ENCODE data around the gene FBXO42.
"Not testable (repeated sequence)": the region's sequence is repeated elsewhere in the genome, so short reads cannot be mapped to it uniquely, and the experiment has no call there.

The FBXO42 gene

DNA sequence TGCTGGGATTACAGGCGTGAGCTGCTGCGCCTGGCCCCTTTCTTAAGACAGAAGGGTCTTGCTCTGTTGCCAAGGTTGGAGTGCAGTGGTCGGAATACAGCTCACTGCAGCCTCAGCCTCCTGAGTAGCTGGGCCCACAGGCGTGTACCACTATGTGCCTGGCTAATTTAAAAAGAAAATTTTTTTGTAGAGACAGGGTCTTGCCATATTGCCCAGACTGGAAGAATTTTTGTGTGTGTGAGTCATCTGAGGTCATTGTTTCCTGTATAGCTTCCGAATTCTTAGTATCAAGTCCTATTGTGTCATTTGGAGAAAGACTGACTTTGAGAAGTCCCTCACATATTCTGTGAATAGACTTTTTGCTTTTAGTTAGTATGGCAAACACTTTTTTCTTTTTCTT lies 19.4 kb upstream of the FBXO42 start:
- DNase-seq: peak in 1 of 5 experiments; percentile 74

DNA sequence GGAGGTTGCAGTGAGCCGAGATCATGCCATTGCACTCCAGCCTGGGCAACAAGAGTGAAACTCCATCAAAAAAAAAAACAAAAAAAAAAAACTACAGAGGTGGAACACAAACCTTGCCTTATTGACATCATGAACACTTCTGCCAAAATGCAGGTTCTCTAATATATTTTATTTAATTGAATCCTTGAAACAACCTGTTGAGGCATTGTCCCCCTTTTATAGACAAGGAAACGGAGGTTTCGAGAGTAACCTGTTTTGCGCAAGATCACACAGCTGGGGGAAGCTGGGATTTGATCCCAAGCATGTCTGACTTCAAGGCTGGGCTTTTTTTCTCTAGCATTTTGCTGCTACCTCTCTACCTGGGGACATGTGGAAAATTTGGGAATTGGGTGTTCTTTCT lies 17.5 kb upstream of the FBXO42 start:
- no peak for DNase-seq

DNA sequence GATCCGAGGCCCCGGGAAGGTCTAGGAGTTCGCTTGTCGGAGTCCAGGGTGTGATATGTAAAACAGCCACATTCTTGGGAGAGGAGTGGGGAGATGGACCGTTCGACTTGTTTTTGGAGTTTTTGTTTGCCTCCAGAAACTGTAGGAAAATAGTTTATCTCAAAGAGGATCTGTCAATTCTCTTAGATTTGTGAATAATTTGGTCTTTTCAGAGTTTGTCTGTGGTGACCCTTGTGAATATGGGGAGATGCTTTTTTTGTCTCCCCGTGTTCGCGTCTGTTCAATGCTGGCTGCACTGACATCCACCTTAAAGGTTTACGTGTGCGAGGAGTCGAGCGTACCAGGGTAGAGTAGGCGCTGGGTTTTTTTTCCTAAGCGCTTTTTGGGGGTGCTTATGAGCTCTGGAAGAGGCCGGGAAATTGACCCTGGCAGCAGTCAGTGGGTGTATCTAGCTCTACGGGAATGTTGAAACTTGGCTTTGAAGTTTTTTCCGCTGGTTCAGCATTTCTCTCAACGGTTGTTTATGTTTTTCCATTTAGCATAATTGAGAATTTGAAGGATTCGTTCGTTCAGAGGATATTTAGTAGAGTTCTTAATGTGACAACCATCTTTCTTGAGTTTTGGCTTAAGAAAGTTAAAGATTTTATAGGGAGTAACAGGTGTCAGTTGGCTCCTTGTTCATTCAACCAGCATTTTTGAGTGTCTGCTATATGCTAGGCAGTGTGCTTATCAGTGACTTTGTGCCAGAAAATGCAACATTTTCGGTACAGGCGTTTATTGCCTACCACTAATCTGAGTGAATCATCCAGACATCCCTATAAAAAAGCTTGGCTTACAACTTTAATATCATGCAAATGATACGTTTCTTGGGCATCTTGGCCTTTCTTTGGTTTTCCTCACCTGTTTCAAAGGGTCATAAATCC lies 15.9 kb upstream of the FBXO42 start:
- DNase-seq: peak in 1 of 5 experiments; percentile 43

DNA sequence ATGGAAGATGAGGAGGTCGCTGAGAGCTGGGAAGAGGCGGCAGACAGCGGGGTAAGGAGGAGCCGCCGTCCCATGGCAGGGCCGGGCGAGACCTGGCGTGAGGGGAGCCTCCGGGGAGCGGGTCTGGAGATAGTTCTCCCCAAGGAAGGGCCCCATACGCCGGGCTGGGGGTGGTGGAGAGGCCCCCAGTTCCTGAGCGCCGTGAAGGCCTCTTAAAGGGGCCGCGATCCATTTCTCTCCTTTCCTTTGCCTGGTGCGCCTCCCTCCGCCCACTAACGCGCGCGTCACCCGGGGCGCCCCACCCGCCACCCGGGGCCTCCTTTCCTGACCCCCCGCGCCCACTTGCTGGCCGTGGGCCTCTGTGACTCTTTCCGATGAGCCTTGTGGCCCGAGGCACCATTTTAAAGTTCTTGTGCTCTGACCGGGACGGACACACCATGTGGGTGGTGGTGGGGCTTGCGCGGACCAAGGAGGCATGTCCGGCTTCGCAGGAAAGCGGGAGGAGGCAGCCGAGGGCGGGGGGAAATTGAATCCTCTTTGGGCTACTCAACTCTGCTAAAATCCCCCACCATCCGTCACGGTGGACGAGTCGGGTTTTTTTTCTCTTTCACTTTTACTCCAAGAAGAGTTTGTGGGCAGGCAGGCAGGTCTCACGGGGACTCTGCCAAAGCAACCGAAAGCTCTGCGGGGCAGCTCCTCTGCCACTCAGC lies 15.1 kb upstream of the FBXO42 start:
- peak; percentile 59 to 91 (median 82) for DNase-seq

DNA sequence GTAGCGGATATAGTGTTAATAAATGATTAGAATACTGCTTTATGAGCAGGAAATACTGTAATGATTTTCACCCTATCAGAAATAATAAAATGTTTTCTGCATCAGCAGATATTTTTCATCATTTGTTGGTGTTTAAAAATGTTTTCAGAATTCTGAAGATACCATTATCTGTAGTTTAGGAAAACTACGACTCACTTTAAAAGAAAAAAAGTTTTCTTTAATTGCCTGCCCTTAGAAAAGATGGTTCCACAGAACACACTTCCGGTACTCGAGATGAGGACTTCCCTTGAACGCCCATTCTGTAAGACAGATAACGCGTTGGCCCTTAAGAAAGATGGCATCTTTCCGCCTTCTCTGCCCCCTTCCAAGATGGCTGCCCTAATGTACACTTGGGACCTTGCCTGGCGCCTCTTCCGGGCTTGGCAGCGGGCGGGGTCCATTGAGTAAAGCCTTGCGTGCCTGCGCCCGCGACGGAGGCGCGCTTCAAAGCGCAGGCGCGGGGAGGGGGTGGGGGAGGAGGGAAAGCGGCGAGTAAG lies 14.5 kb upstream of the FBXO42 start, which contains the start of gene SZRD1:
Gene SZRD1, plus strand, starts transcription at position 521 of the 536 bp plus-strand sequence. CDS start 16 bp downstream, outside the sequence.
- peak; percentile 87 to 100 (median 95) for DNase-seq

DNA sequence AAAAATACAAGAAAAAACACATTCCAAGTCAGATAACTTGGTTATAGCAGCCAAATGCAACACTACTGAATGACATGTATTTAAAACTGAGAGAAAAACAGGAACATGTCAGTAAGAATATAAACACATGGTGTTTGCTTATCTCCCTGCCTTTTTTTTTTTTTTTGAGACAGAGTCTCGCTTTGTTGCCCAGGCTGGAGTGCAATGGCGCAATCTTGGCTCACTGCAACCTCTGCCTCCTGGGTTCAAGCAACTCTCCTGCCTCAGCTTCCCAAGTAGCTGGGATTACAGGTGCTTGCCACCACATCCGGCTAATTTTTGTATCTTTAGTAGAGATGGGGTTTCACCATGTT lies 12.8 kb upstream of the FBXO42 start:
- DNase-seq: not testable (repeated sequence)

DNA sequence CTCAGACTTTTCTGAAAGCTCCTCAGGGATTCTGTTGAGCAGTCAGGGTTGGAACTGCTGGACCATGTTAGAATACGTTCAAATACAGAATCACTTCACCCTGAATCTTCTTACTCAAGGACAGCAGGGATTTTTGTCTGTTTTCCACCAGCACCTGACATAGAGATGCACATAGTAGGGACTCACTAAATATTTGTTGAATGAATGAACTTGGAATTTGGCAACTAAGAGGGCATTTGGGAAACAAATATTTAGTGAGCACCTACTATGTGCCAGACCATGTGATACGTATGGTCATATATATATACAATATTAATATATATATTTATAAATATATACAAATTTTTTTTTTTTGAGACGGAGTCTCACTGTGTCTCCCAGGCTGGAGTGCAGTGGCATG lies 4.6 kb upstream of the FBXO42 start:
- no peak for DNase-seq

DNA sequence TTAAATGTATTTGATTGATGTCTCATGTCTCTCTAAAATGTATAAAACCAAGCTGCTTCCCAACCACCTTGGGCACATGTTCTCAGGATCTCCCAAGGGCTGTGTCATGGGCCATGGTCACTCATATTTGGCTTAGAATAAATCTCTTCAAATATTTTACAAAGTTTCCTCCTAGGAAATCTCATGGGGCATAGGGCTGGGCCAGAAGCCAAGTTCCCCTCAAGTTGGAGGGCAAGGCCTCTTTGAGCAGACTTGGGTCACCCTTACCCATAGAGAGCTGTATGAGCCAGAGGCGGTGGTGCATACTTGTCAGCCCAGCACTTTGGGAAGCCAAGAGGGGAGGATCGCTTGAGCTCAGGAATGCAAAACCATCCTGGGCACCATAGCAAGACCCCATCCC lies 2.3 kb upstream of the FBXO42 start:
- no peak for DNase-seq

DNA sequence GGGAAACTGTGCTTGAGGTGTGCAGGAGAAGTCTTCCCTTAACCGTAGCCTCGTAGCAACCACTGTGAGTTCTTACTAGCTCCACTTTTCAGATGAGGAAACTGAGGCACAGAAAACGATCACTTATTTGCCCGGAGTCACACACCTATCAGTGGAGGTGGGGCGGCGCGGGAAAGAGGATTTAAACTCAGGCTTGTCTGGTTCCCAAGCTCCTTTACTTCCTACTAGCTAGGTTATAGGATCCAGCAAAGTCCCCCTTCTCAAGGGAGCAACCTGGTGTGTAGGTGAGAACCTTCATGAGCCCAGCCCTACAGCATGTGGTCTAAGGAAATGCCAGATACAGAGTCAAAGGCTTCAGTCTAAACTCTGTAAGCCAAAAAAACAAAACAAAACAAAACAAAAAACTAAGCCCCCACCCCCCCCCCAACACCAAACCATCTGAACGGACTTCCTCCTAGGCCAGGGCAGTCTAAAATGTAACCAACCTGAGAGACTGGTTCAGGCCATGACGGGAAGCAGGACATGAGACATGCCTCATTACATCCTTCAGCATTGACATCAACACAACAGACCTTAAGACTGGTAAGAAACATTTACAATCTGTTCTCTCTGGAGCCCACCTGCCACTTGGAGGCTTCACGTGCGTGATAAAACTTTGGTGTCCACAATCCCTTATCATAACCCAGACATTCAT lies 709 bp upstream of the FBXO42 start:
- no peak for DNase-seq

DNA sequence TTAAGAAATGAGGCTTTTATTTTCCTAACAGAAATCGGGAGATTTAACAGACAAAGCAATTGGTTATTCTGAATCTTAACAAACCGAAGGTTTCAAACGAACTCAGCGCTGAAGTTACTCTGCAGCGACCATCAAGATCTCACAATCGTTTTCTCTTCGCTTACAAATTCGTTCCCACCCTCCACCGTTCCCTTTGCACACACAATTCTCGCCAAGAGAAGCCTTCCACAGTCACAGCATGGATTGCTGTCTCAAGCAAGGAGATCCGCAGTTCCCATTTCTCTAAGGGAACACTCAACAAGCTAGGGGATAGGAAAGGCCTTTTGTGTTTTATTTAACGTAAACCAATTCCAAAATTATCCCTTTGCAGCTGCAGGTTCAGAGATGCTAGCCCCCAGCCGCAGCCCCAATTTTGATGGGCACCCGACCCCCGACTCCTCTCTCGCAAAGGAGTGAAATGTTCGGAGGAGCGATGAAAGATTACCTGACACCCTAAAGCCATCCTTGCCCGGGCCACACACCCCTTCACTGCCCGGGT lies 755 bp downstream of the FBXO42 start:
- no peak for DNase-seq

DNA sequence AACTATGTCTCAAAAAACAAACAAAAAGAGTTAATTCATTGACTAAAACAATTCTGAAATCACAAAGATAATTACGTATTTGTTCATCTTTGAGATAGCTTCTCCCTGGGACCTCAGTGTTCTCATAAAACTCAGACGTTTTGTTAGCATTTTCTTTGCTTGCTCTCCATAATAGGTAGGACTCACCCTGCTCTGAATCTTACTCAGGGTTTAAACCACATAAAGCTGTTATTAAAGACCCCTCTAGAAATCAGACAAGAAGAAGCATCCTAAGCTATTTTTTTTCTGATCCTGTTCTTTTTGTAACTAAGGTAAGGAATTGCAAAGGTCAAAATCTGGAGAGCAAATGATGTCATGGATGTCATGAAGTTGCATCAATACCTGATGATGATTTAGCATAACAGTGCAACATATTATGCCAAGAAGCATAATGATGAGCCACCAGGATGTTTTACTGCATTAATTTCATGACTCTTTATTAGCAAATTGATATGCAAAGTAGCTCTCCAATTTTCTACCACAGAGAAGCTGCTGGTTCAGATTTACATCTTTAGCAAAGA lies 2.4 kb downstream of the FBXO42 start:
- DNase-seq: no peak

DNA sequence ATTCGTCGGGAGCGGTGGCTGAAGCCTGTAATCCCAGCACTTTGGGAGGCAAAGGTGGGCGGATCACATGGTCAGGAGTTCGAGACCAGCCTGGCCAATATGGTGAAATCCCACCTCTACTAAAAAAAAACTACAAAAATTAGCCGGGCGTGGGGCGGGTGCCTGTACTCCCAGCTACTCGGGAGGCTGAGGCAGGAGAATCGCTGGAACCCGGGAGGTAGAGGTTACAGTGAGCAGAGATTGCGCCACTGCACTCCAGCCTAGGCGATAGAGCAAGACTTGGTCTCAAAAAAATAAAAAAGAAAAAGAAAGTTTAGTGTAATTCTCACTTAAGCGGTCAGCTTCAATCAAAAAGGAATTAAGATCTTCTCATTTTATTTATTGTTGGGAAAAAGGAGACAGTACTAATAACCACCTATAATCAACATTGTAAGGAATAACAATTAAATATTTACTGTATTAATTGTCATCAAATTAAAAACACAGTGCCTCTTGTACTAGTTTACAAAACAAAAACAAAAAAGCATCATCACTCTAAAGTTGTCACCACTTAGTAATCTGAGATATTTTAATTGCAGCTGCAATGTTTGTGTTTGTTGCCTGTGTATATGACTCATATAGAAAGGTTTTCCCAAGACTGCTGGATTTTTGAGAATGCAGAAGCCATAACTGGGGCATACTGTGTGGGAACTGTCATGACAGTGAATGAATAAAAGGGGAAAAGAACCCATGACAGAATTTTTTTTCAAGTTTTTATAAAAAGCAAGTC lies 3.7 kb downstream of the FBXO42 start:
- no peak for DNase-seq

DNA sequence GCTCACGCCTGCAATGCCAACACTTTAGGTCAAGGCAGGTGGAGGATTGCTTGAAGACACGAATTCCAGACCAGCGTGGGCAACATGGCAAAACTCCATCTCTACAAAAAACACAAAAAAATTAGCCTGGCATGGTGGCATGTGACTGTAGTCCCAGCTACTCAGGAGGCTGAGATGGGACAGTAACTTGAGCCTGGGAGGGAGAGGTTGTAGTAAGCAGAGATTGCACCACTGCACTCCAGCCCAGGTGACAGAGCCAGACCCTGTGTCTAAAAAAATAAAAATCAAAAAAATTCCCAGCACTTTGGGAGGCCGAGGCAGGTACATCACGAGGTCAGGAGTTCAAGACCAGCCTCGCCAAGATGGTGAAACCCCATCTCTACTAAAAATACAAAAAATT lies 9.0 kb downstream of the FBXO42 start:
- not testable (repeated sequence) for DNase-seq

DNA sequence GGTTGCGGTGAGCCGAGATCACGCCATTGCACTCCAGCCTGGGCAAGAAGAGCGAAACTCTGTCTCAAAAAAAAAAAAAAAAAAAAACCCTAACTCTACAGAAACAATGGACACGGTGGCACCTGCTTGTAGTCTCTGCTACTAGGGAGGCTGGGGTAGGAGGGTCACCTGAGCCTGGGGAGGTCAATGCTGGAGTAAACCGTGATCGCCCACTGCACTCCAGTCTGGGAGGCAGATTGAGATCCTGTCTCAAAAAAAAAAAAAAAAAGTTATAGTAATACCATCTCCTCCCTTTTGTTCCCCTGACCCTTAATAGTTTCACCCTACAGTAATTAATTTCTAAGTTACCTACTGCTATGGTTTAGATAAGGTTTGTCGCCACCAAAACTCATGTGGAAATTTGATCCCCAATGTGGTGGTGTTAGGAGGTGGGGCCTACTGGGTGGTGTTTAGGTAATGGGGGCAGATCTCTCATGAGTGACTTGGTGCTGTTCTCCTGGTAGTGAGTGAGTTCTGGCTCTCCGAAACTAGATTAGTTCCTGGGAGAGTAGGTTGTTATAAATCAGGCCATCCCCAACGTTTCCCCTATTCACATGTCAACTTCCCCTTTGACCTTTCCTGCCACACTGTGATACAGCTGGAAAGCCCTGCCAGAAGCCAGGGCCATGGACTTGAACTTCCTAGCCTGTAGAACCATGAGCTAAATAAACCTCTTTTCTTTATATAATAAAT lies 9.8 kb downstream of the FBXO42 start:
- no peak for DNase-seq

DNA sequence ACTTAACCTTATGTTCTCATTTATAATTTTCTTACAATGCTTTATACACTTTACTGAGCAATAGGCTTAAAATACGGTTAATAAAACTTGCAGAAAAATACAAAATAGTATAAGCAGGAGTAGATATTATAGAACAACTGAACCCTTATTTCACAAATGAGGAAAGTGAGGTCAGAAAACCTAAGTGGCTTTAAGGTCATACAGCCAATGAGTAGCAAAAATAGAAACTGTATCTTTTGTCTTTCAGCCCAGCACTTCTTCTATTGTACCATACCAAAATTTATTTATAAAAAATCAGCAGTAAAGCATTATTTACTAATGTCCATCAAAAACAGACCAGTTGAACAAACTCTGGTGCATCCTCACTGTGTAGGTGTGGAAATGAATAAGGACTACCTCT lies 11.6 kb downstream of the FBXO42 start:
- DNase-seq: no peak

DNA sequence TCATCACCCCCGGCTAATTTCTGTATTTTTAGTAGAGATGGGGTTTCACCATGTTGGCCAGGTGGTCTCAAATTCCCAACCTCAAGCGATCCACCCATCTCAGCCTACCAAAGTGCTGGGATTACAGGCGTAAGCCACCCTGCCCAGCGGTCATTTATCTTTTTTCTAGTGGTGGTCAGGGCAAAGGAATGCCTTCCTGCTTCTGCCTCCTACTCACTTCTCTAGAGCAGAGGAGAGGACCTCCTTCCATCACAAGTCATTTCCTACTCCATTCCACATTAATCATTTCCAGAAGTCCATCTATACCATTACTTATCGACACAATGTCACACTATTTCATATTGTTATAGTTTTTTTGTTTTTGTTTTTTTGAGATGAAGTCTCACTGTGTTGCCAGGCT lies 13.3 kb downstream of the FBXO42 start:
- no peak for DNase-seq

DNA sequence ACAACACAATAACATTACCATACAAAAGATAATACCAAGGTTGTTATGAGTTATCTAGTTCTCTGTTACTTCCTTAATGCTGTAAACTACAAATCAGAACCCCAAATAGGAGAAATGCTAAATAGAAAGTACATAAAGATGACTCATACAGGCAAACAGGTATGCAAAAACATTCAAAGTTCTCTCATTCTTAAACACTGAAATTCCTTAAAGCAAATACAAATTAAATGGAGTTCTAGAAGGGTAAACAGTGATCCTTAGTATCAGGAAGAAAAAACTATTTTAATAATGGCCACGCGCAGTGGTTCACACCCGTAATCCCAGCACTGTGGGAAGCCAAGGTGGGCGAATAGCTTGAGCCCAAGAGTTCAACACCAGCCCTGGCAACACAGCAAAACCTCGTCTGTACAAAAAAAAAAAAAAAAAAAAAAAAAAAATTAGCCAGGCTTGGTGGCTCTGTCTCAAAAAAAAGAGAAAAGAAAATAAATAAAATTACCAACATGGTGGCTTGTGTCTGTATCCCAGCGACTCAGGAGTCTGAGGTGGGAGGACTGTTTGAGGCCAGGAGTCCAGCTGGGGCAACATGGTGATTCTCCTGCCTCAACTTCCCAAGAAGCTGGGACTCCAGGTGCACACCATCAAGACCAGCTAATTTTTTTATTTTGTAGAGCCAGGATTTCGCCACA lies 17.5 kb downstream of the FBXO42 start:
- DNase-seq: no peak

DNA sequence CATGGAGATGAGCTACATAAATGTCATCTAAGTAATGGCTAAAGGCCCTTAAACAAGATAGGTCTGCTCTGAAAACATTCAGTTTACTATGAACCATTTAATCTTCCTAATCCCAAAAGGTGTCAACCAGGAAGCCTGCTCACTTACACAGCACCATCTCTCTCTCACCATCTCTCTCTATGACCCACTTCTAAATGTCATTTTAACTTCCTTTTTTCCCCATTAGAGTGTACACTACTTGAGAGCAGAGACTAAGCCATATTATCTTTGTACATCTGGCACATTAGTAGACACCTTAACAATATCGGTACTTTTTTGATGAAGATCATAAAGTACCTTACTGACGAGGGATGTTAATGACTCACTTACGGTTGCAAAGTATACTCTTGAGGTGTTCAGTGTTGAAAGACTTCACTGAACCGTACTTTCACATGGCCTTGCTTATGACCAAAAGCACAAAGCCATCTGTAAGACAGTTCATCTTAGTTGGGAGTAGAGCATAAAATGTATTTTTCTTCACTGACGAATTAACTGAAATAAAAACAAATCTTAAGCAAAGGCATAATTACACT lies 25.4 kb downstream of the FBXO42 start:
- no peak for DNase-seq

DNA sequence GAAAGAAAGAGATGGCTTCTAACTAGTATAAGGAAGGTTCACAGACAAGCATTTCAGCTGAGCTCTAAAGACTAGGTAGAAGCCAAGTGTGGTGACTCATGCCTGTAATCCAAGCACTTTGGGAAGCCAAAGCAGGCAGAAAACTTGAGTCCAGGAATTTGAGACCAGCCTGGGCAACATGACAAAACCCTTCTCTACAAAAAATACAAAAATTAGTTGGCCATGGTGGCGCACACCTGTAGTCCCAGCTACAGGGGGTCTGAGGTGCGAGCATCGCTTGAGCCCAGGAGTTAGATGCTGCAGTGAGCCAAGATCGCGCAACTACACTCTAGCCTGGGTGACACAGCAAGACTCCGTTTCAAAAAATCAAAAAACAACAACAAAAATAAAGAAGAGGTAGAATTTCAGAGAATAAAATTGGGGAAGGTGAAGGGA lies 27.8 kb downstream of the FBXO42 start:
- DNase-seq: no peak

Data from T-helper 2 cell (primary cell).